Panc1 (cell line): ENCODE data around the gene NHS. TPM values are rescaled to one million over a fixed set of nuclear protein-coding genes. Genes with fewer than 3 reads are reported as not detected.

Experiments used
- ATAC-seq: fragments of 200-7000 bp; cut with Tn5 transposase; 2 replicates; pipeline ENCODE4 v1.9.1; 2020; ENCODE audit warnings: mild to moderate bottlenecking, moderate library complexity
- BruUV-seq: library from RNA; stranded (reverse); fragments of 400-500 nt; replicated peaks from 2 replicates; lab custom pipeline; 2021; lab: Mats Ljungman, UMichigan
- CTCF ChIA-PET: fragments of 300-600 bp; sonication (Branson Sonifier 250); formaldehyde crosslinking; loops from one replicate; lab custom pipeline; 2022; ENCODE audit warnings: antibody characterized with exemption; lab: Charles Lee
- POLR2A ChIA-PET: fragments of 300-600 bp; sonication (Branson Sonifier 250); formaldehyde crosslinking; loops from one replicate; lab custom pipeline; 2022; ENCODE audit warnings: antibody characterized with exemption; lab: Charles Lee
- DNase-seq: peaks from one replicate; pipeline ENCODE4 v3.0.0-alpha.2; 2010; ENCODE audit warnings: low read depth, low spot score
- H3K27ac ChIP-seq: 2 replicates; pipeline ENCODE4 v1.5.1; 2011; ENCODE audit warnings: mild to moderate bottlenecking, low read length, inconsistent platforms
- H3K27me3 ChIP-seq: fragments of 200-500 bp; sonication (Bioruptor generic); 2 replicates; pipeline ENCODE4 v1.6.0; 2014; ENCODE audit warnings: low read length, inconsistent platforms; ENCODE audit not compliant: control insufficient read depth, insufficient read depth
- H3K36me3 ChIP-seq: fragments of 200-500 bp; sonication (Bioruptor generic); 2 replicates; pipeline ENCODE4 v1.5.1; 2014; ENCODE audit warnings: inconsistent platforms, mild to moderate bottlenecking, low read length, moderate library complexity; ENCODE audit not compliant: control insufficient read depth, insufficient read depth
- H3K4me1 ChIP-seq: 2 replicates; pipeline ENCODE4 v1.5.1; 2011; ENCODE audit warnings: inconsistent platforms, mild to moderate bottlenecking, low read length, moderate library complexity; ENCODE audit not compliant: control insufficient read depth, insufficient read depth
- H3K4me3 ChIP-seq, 2 experiments: 2 replicates each; pipeline ENCODE4 v1.5.1; 2011 to 2012; ENCODE audit warnings: low read depth in 2 of 2, low read length in 2 of 2, mild to moderate bottlenecking in 2 of 2, inconsistent platforms in 1 of 2, moderate library complexity in 1 of 2
- H3K9me3 ChIP-seq: fragments of 200-500 bp; sonication (Bioruptor generic); 2 replicates; pipeline ENCODE4 v1.5.1; 2014; ENCODE audit warnings: low read depth, mild to moderate bottlenecking, inconsistent platforms, low read length, moderate library complexity; ENCODE audit not compliant: control insufficient read depth, insufficient read depth
- POLR2AphosphoS5 ChIP-seq: IDR thresholded peaks from 2 replicates; pipeline ENCODE4 v1.6.1; 2012; ENCODE audit warnings: mild to moderate bottlenecking, low read depth, low read length, moderate library complexity
- SIN3A ChIP-seq: IDR thresholded peaks from 2 replicates; pipeline ENCODE4 v1.6.1; 2012; ENCODE audit warnings: low read depth, mild to moderate bottlenecking, low read length, moderate library complexity, borderline replicate concordance; ENCODE audit not compliant: insufficient read depth
- TCF7L2 ChIP-seq: IDR thresholded peaks from 2 replicates; pipeline ENCODE4 v1.6.1; 2011; ENCODE audit warnings: mild to moderate bottlenecking, low read depth, low read length, inconsistent platforms
- in situ Hi-C: cut with HindIII; loops from 2 replicates; pipeline ENCODE4 v1.10.0; 2016; ENCODE audit warnings: low sequenced_read_pairs, low pct_unique_long_range_greater_than_20kb
- intact Hi-C: fragments of 100-400 bp; cut with micrococcal nuclease; formaldehyde crosslinking; loops from one replicate; pipeline ENCODE4 v1.10.0; 2022; ENCODE audit not compliant: unreplicated experiment
- total RNA-seq: library from RNA; stranded (reverse); gene quantifications from one replicate; pipeline ENCODE4 v1.2.1, GENCODE V29; 2021; ENCODE audit not compliant: unreplicated experiment
- TF ChIP-seq, protein P1 (sequence below): fragments of 450-650 bp; IDR thresholded peaks from 2 replicates; pipeline ENCODE4 v1.5.1; 2017; ENCODE audit warnings: mild to moderate bottlenecking
- TF ChIP-seq, protein P2 (sequence below), 2 experiments: IDR thresholded peaks; 2 replicates each; pipeline ENCODE4 v1.6.1; 2011 to 2012; ENCODE audit warnings: low read depth in 2 of 2, control low read depth in 1 of 2, low read length in 1 of 2, mild to moderate bottlenecking in 1 of 2, moderate library complexity in 1 of 2; ENCODE audit not compliant: insufficient read depth in 1 of 2

The NHS gene
- total RNA-seq, 1 experiment from 2014 or later = 0.80 TPM

DNA sequence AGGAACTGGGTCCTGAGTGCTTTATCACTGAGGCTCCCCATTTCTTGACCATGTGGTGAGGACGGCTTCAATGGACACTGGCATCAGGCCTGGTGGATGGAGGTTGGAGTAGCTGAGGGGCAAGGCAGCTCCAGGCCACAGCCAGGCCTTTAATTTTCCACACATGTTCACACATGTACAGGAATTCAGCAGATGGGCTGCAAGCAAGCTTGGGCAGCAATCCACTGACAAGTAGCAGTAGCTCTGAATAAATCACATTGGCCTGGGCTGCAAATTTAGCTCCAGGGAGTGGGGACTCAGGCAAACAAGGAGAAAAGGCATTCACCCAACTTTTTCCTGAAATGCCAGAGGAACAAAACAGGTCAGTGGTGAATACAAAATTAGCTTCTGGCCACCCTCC, 254.5 kb downstream of the NHS start:
- no peak for DNase-seq
- intact Hi-C loops = no loop called here
- Histone ChIP-seq H3K9me3 (no peaks in the 10 kb centered on the region), H3K27ac (no peak overlapping the region), H3K4me1 (no peaks in the 10 kb centered on the region), H3K36me3 (no peaks in the 10 kb centered on the region), H3K27me3 (no peaks in the 10 kb centered on the region), H3K4me3 (no peak overlapping the region)
- ChIA-PET POLR2A (no interaction called here), CTCF (no interaction called here)
- ATAC-seq = no peak
- in situ Hi-C loops = no loop called here
- BruUV-seq = no TSS peak
- TF ChIP-seq, protein P1, sequence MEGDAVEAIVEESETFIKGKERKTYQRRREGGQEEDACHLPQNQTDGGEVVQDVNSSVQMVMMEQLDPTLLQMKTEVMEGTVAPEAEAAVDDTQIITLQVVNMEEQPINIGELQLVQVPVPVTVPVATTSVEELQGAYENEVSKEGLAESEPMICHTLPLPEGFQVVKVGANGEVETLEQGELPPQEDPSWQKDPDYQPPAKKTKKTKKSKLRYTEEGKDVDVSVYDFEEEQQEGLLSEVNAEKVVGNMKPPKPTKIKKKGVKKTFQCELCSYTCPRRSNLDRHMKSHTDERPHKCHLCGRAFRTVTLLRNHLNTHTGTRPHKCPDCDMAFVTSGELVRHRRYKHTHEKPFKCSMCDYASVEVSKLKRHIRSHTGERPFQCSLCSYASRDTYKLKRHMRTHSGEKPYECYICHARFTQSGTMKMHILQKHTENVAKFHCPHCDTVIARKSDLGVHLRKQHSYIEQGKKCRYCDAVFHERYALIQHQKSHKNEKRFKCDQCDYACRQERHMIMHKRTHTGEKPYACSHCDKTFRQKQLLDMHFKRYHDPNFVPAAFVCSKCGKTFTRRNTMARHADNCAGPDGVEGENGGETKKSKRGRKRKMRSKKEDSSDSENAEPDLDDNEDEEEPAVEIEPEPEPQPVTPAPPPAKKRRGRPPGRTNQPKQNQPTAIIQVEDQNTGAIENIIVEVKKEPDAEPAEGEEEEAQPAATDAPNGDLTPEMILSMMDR = no peak
- TF ChIP-seq, protein P2, sequence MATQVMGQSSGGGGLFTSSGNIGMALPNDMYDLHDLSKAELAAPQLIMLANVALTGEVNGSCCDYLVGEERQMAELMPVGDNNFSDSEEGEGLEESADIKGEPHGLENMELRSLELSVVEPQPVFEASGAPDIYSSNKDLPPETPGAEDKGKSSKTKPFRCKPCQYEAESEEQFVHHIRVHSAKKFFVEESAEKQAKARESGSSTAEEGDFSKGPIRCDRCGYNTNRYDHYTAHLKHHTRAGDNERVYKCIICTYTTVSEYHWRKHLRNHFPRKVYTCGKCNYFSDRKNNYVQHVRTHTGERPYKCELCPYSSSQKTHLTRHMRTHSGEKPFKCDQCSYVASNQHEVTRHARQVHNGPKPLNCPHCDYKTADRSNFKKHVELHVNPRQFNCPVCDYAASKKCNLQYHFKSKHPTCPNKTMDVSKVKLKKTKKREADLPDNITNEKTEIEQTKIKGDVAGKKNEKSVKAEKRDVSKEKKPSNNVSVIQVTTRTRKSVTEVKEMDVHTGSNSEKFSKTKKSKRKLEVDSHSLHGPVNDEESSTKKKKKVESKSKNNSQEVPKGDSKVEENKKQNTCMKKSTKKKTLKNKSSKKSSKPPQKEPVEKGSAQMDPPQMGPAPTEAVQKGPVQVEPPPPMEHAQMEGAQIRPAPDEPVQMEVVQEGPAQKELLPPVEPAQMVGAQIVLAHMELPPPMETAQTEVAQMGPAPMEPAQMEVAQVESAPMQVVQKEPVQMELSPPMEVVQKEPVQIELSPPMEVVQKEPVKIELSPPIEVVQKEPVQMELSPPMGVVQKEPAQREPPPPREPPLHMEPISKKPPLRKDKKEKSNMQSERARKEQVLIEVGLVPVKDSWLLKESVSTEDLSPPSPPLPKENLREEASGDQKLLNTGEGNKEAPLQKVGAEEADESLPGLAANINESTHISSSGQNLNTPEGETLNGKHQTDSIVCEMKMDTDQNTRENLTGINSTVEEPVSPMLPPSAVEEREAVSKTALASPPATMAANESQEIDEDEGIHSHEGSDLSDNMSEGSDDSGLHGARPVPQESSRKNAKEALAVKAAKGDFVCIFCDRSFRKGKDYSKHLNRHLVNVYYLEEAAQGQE (IDR thresholded peaks at IDR 0.05; ENCODE audit: insufficient read depth in 1 of 2, low read depth in 2 of 2, low read length in 1 of 2) = no peak
- TF ChIP-seq POLR2AphosphoS5 = no peak
- TF ChIP-seq TCF7L2 = no peak
- TF ChIP-seq SIN3A = no peak

DNA sequence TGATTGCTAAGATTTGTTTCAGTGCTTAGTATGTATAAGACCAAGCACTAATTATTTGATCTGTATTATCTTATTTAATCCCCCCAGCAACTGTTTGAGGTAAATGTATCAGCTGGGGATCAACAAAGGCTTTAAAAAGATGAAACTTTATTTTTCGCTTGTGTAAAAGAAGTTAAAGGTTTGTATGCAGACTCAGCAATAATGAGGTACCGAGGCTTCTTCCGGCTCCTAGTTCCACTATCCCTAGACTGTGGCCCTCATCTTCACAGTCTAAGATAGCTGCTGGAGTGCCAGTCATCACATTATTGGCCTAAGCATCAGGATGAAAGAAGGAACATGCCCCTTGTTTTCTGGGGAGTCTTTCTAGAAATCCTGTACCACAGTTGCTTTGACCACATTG, 256.6 kb downstream of the NHS start:
- Histone ChIP-seq H3K9me3 (no peaks in the 10 kb centered on the region), H3K36me3 (no peaks in the 10 kb centered on the region), H3K4me1 (no peaks in the 10 kb centered on the region), H3K27ac (no peak overlapping the region), H3K27me3 (no peaks in the 10 kb centered on the region), H3K4me3 (no peak overlapping the region)
- TF ChIP-seq POLR2AphosphoS5 (no peak), TCF7L2 (no peak), SIN3A (no peak)
- TF ChIP-seq, protein P1 = no peak
- TF ChIP-seq, protein P2 (IDR thresholded peaks at IDR 0.05; ENCODE audit: insufficient read depth in 1 of 2, low read depth in 2 of 2, low read length in 1 of 2) = no peak
- in situ Hi-C loops = no loop called here
- ATAC-seq = no peak
- intact Hi-C loops = no loop called here
- no peak for DNase-seq
- ChIA-PET CTCF (no interaction called here), POLR2A (no interaction called here)
- BruUV-seq = no TSS peak
